BLaER1 (cell line): ENCODE data around the gene CYREN.

Experiments
- H3K27ac ChIP-seq: shearing (Covaris generic); formaldehyde crosslinking; 2 replicates; pipeline ENCODE4 v1.8.1; 2022
- H3K27me3 ChIP-seq: shearing (Covaris generic); formaldehyde crosslinking; 2 replicates; pipeline ENCODE4 v1.8.1; 2022
- H3K36me3 ChIP-seq: shearing (Covaris generic); formaldehyde crosslinking; 2 replicates; pipeline ENCODE4 v1.8.1; 2022
- H3K4me1 ChIP-seq: shearing (Covaris generic); formaldehyde crosslinking; 2 replicates; pipeline ENCODE4 v1.8.1; 2022
- H3K4me2 ChIP-seq: shearing (Covaris generic); formaldehyde crosslinking; 2 replicates; pipeline ENCODE4 v1.8.1; 2022
- H3K4me3 ChIP-seq: shearing (Covaris generic); formaldehyde crosslinking; 2 replicates; pipeline ENCODE4 v1.8.1; 2022
- H3K9ac ChIP-seq: shearing (Covaris generic); formaldehyde crosslinking; 2 replicates; pipeline ENCODE4 v1.8.1; 2022
- H3K9me3 ChIP-seq: shearing (Covaris generic); formaldehyde crosslinking; 2 replicates; pipeline ENCODE4 v1.8.1; 2022
- H4K20me1 ChIP-seq: shearing (Covaris generic); formaldehyde crosslinking; 2 replicates; pipeline ENCODE4 v1.8.1; 2022
- Cebpa-rat ChIP-seq: shearing (Covaris generic); IDR thresholded peaks from 2 replicates; pipeline ENCODE4 v1.8.1; 2022

CYREN gene

DNA sequence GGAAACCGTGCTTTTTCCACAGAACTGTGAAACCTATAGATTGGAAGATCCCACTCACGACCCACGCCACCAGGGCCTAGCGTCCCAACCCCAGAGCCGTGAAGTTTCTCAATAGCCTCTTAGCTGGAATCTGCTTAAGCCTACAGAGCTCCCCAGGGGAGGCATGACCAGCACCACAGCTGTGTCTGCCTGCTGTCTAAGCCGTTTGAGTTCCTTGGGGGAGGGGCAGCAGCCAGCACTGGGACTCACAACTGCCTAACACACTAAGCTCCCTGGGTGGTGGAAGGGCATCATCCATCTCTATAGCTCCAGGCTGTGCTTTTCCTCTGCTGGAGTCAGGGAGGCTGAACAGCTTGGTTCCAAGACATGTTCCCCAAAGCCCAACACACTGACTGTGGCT is 48.6 kb downstream of the CYREN start:
- Histone ChIP-seq H3K9ac (no peak overlapping the region), H3K4me1 (peaks cover 10% of the 10 kb centered on the region), H3K9me3 (peaks cover 32% of the 10 kb centered on the region), H3K27me3 (no peaks in the 10 kb centered on the region), H4K20me1 (no peaks in the 10 kb centered on the region), H3K27ac (no peak overlapping the region), H3K36me3 (no peaks in the 10 kb centered on the region), H3K4me2 (peak overlapping the region; percentile 34; the same call in 1 of the 2 replicates), H3K4me3 (no peak overlapping the region)
- no peak for TF ChIP-seq Cebpa-rat

GRCh38 chr7:135117096-135117495 is 53.4 kb downstream of the CYREN start:
- Histone ChIP-seq H3K36me3 (no peaks in the 10 kb centered on the region), H3K27ac (no peak overlapping the region), H3K4me3 (no peak overlapping the region), H3K4me2 (no peak overlapping the region), H3K9ac (no peak overlapping the region), H3K9me3 (peaks cover 28% of the 10 kb centered on the region), H3K27me3 (no peaks in the 10 kb centered on the region), H4K20me1 (no peaks in the 10 kb centered on the region), H3K4me1 (peaks cover 4% of the 10 kb centered on the region; the same call in 1 of the 2 replicates)
- no peak for TF ChIP-seq Cebpa-rat
